Stimulated activated CD4-positive, alpha-beta T cell treated with anti-CD3 and anti-CD28 coated beads, Interleukin-15, amount 100 ng/mL, for 48 hours (primary cell): ENCODE data around the gene UNC45B.
"Not testable (repeated sequence)": the region's sequence is repeated elsewhere in the genome, so short reads cannot be mapped to it uniquely, and the experiment has no call there.

Experiments
- DNase-seq, 2 donors: peaks; one replicate each; pipeline ENCODE4 v3.0.0-alpha.2; 2020; ENCODE audit warnings: low read depth in 2 of 2

The UNC45B gene

DNA sequence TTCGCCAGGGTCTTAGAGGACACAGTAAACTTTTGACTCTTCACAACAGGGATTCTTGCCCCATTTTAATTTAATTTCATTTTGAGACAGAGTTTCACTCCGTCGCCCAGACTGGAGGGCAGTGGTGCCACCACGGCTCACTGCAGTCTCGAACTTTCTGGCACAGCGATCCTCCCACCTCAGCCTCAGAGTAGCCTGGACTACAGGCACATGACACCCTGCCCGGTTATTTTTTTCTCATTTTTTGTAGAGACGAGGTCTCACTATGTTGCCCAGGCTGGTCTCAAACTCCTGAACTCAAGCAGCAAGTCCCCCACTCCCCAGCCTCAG lies 5.2 kb upstream of the UNC45B start:
- DNase-seq = no peak

- DNase-seq = no peak
Observed at GRCh38 chr17:35144840-35145239, 2.8 kb upstream of the UNC45B start.

GRCh38 chr17:35146214-35146833 lies 1.3 kb upstream of the UNC45B start:
- no peak for DNase-seq

DNA sequence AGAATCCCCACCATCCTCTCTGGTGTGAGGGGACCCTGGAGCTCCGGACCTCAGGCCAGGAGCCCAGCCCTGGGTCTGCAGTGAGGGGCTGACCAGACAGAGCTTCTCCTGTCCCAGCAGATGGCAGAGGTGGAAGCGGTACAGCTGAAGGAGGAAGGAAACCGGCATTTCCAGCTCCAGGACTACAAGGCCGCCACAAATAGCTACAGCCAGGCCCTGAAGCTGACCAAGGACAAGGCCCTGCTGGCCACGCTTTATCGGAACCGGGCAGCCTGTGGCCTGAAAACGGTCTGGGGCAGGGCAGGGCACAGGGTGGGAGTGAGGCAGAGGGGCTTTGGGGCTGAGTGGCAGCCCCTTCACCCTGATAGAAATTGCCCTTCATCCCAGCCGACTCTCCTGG lies 527 bp downstream of the UNC45B start:
- no peak for DNase-seq

DNA sequence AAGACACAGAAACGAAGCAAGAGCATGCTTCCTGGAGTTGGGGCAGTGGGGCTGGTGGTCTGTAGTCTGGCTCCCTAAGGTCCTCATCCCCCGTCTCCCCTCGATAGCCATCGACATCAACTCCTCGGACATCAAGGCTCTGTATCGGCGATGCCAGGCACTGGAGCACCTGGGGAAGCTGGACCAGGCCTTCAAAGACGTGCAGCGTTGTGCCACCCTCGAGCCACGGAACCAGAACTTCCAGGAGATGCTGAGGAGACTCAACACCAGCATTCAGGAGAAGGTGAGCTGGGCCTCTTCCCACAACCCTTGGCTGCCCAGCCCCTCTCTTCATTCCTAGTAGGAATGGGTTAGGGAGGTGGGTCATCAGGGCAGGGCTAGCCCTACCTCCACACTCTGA lies 2.3 kb downstream of the UNC45B start:
- DNase-seq = no peak

GRCh38 chr17:35151080-35151479 lies 3.5 kb downstream of the UNC45B start:
- DNase-seq = not testable (repeated sequence)

GRCh38 chr17:35152421-35153140 lies 5.0 kb downstream of the UNC45B start:
- no peak for DNase-seq

GRCh38 chr17:35154196-35155165 lies 6.9 kb downstream of the UNC45B start:
- DNase-seq = no peak

DNA sequence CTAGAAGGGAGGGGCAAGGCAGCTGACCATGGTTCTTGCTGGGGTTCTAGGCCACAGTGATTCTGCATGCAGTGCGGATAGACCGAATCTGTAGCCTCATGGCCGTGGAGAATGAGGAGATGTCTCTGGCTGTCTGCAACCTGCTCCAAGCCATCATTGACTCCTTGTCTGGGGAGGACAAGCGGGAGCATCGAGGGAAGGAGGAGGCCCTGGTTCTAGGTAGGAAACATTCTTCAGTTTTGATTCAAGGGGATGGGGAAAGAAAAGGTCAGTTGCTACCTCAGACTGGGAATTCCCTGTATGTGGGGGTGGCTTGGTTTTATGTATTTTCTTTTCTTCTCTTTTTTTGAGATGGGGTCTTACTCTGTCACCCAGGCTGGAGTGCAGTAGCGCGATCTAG lies 7.6 kb downstream of the UNC45B start:
- DNase-seq = no peak

GRCh38 chr17:35159940-35160339 lies 12.3 kb downstream of the UNC45B start:
- no peak for DNase-seq

GRCh38 chr17:35160354-35161201 lies 13.0 kb downstream of the UNC45B start:
- no peak for DNase-seq

DNA sequence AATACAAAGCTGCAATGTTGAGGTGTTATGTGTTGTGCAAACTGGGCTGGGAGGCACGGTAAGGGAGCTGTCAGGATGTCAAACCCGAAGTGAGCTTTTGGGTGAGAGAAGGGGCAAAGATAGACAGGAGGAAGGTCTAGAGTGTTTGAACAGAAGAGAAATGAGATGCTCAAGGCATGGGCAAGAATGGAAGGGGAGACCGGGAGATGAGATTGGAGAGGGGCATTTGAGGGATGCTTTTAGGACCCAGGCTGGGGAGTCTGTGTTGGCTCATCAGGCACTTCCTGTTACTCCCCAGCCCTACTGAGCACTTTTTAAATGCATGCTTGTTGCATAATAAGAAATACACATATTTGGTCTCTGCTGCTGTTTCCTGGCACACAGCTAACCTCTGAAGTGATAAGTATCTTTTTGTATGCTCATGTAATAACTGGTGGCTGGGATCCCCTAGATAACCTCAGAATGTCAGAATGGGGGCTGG lies 13.7 kb downstream of the UNC45B start:
- no peak for DNase-seq

- no peak for DNase-seq
Observed at GRCh38 chr17:35162755-35163154, 15.1 kb downstream of the UNC45B start.

DNA sequence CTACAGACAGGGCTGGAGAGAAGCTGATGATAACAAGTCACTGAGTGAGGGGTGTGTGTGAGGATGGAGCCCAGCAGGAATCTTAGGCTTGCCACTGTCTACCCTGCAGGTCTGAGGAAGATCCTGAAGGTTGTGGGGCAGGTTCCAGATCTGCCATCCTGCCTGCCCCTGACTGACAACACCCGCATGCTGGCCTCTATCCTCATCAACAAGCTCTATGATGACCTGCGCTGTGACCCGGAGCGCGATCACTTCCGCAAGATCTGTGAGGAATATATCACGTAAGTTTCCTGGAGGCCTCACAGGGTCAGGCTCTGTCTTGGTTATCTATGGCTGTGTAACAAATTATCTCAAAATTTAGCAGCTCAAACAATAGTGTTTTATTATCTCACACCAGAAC lies 16.3 kb downstream of the UNC45B start:
- no peak for DNase-seq

GRCh38 chr17:35164716-35165115 lies 17.1 kb downstream of the UNC45B start:
- DNase-seq = no peak

DNA sequence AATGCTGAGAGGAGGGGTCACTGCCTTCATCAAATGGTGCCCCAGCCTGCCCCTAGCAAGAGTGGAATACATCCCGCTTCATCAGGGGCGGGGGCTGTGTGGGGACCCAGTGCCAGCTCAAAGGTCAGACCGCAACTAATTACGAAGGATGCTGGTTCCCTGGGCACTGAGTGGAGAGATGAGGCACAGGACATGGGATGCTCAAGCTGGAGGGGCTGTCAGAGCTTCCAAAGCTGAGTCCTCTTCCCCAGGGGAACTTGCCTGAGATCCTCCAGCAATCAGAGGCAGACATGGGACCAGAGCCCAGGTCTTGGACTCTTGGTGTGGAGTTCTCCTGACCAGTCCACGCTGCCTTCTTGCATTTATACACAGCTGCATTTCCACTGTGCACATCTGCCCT lies 18.9 kb downstream of the UNC45B start:
- no peak for DNase-seq

DNA sequence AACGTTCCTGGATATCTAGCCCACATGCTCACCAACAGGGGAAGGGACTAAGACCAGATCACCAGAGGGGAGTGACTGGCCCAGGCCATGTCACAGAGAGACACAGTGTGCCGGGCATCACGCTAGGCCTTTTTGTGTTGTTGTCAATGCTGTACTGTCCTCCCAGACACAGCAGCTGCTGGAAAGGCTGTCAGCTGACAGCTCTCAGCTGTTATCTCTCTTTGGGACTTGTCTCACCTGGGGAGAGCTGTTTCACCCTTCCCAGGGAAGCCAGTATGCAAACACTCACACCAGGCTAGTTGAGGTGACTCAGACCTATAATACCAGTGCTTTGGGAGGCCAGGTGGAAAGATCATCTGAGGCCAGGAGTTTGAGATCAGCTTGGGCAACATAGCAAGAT lies 19.4 kb downstream of the UNC45B start:
- DNase-seq = no peak

DNA sequence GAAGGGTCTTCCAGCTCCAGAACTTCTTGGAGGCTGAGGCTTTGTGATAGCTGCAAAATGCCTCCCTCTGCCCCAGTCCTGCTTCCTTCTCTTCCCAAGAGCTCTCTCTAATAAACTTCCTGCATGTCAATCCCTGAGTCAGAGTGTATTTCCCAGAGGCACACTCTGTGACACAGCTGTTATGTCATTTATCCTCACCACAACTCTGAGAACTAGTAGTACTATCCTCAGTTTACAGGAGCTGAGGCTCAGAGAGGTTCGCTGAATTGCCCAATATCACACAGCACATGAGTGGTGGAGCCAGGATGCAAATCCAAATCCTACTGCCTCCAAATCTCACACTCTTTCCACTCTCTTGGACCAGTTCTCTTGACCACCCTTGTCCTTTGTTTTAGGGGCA lies 20.0 kb downstream of the UNC45B start:
- DNase-seq = no peak

- DNase-seq = no peak
Observed at GRCh38 chr17:35169835-35170363, 22.3 kb downstream of the UNC45B start.

DNA sequence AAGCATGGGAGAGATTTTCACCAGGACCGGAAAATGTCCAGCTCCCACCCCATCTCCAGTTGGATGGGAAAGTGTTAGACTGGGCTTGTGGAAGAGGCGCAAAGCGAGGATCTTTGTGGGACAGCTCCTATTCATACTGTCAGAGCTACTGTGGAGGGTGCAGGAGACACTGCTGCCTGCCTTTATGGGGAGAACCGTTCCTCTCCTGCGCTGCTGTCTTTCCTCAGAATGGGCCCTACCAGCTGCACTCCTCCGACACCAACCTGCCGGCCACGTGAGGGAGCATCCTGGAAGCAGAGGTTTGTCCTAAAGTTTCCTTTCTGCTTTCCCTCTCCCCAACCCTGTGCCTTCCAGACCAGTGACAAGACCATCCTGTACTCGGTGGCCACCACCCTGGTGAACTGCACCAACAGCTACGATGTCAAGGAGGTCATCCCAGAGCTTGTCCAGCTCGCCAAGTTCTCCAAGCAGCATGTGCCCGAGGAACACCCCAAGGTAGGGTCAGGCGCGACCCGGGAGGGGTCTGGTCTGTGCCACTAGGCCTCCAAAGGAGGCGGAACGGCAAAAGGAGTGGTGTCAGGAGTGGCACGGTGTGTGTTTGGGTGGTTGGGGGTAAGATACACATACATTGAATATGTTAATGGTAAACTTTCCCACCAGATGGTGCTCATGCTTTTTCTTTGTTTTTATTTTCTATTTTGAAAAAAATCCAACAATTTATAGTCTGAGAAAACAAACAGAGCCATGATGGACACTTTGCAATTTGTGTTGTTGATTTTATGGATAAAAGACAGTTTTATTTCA lies 23.6 kb downstream of the UNC45B start:
- DNase-seq = no peak

DNA sequence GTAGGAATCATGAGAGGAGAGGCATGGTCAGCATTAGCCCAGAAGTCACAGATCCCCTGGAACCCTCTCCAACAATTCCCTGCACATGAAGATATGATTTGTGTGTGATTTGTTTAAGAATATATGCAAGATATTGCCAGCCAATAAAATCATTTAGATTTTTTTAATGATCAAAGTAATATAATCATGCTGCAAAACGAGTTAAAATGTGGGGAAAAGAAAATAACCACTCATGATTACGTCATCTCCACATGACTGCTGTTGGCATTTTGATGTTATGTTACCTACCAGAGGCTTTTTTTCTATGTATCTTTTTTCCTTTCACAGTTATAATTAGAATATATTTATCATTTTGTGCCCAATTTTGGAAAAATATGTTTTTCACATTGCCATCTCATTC lies 24.2 kb downstream of the UNC45B start:
- no peak for DNase-seq
